Osteocyte (in vitro differentiated cells): ENCODE data around the gene IL18RAP. TPM values are rescaled to one million over a fixed set of nuclear protein-coding genes. Genes with fewer than 3 reads are reported as not detected.

ENCODE experiments used
- DNase-seq: peaks from one replicate; pipeline ENCODE4 v3.0.0; 2021; ENCODE audit warnings: mixed read lengths; ENCODE audit not compliant: unreplicated experiment; ENCODE audit errors: extremely low spot score
- H3K27ac Mint-ChIP-seq: one replicate; pipeline ENCODE4 v1.8.0; 2021; ENCODE audit warnings: mild to moderate bottlenecking, mixed read lengths; ENCODE audit not compliant: unreplicated experiment
- H3K27me3 Mint-ChIP-seq: one replicate; pipeline ENCODE4 v1.8.0; 2021; ENCODE audit warnings: mixed read lengths; ENCODE audit not compliant: unreplicated experiment
- H3K36me3 Mint-ChIP-seq: one replicate; pipeline ENCODE4 v1.8.0; 2021; ENCODE audit warnings: mixed read lengths; ENCODE audit not compliant: unreplicated experiment
- H3K4me1 Mint-ChIP-seq: one replicate; pipeline ENCODE4 v1.8.0; 2021; ENCODE audit warnings: mixed read lengths; ENCODE audit not compliant: unreplicated experiment
- H3K4me3 Mint-ChIP-seq: one replicate; pipeline ENCODE4 v1.8.0; 2021; ENCODE audit warnings: mild to moderate bottlenecking, moderate library complexity, mixed read lengths; ENCODE audit not compliant: unreplicated experiment
- H3K9me3 Mint-ChIP-seq: one replicate; pipeline ENCODE4 v1.8.0; 2021; ENCODE audit warnings: mixed read lengths; ENCODE audit not compliant: unreplicated experiment
- CTCF ChIP-seq: fragments of 200-600 bp; sonication (generic); IDR thresholded peaks from 2 replicates; pipeline ENCODE4 v1.5.0; 2021; ENCODE audit warnings: antibody characterized with exemption, mild to moderate bottlenecking, moderate library complexity
- total RNA-seq: library from RNA; stranded (reverse); gene quantifications from 2 replicates; pipeline ENCODE4 v1.2.1, GENCODE V29; 2021

The IL18RAP gene
- total RNA-seq, 1 donor from 2014 or later: not detected

- DNase-seq: no peak
- Mint-ChIP-seq H3K36me3 (no peaks in the 10 kb centered on the region), H3K9me3 (no peaks in the 10 kb centered on the region), H3K4me1 (no peaks in the 10 kb centered on the region), H3K4me3 (no peak overlapping the region), H3K27me3 (peaks cover 29% of the 10 kb centered on the region), H3K27ac (no peak overlapping the region)
- TF ChIP-seq CTCF: no peak
Measured at GRCh38 chr2:102396012-102396411, 26.9 kb upstream of the IL18RAP start.

GRCh38 chr2:102397209-102397608, 25.8 kb upstream of the IL18RAP start:
- Mint-ChIP-seq H3K4me3 (no peak overlapping the region), H3K27me3 (peaks cover 30% of the 10 kb centered on the region), H3K9me3 (no peaks in the 10 kb centered on the region), H3K27ac (no peak overlapping the region), H3K4me1 (no peaks in the 10 kb centered on the region), H3K36me3 (no peaks in the 10 kb centered on the region)
- TF ChIP-seq CTCF: no peak
- DNase-seq: no peak

GRCh38 chr2:102399499-102400141, 23.3 kb upstream of the IL18RAP start:
- no peak overlapping the region for H3K27ac Mint-ChIP-seq
- H3K4me3 Mint-ChIP-seq: no peak overlapping the region
- no peaks in the 10 kb centered on the region for H3K9me3 Mint-ChIP-seq
- no peak for DNase-seq
- no peak for TF ChIP-seq CTCF
- H3K4me1 Mint-ChIP-seq: no peaks in the 10 kb centered on the region
- peaks cover 33% of the 10 kb centered on the region for H3K27me3 Mint-ChIP-seq
- H3K36me3 Mint-ChIP-seq: no peaks in the 10 kb centered on the region

- Mint-ChIP-seq H3K36me3 (no peaks in the 10 kb centered on the region), H3K4me3 (no peak overlapping the region), H3K4me1 (no peaks in the 10 kb centered on the region), H3K27ac (no peak overlapping the region), H3K27me3 (peaks cover 39% of the 10 kb centered on the region), H3K9me3 (no peaks in the 10 kb centered on the region)
- DNase-seq: no peak
- no peak for TF ChIP-seq CTCF
Measured at GRCh38 chr2:102401456-102401855, 21.5 kb upstream of the IL18RAP start.

GRCh38 chr2:102401865-102402264, 21.1 kb upstream of the IL18RAP start:
- Mint-ChIP-seq H3K4me1 (no peaks in the 10 kb centered on the region), H3K9me3 (no peaks in the 10 kb centered on the region), H3K27me3 (peaks cover 42% of the 10 kb centered on the region), H3K27ac (no peak overlapping the region), H3K4me3 (no peak overlapping the region), H3K36me3 (no peaks in the 10 kb centered on the region)
- no peak for DNase-seq
- TF ChIP-seq CTCF: no peak
